H1 (cell line): ENCODE data around the gene WDR27. TPM values are rescaled to one million over a fixed set of nuclear protein-coding genes. Genes with fewer than 3 reads are reported as not detected.

Source experiments
- CTCF ChIA-PET: fragments of 300-600 bp; sonication (Branson Sonifier 250); formaldehyde crosslinking; loops from one replicate; lab custom pipeline; 2021; ENCODE audit not compliant: partially characterized antibody; lab: Charles Lee
- POLR2A ChIA-PET: fragments of 300-600 bp; sonication (Branson Sonifier 250); formaldehyde crosslinking; loops from one replicate; lab custom pipeline; 2021; ENCODE audit warnings: inconsistent platforms; ENCODE audit not compliant: partially characterized antibody; lab: Charles Lee
- DNase-seq, 2 experiments: peaks; one replicate each; pipeline versions ENCODE4 v3.0.0 to v3.0.0-alpha.2; 2010 to 2022; ENCODE audit warnings: low spot score in 2 of 2, low read depth in 1 of 2, mixed read lengths in 1 of 2
- FAIRE-seq: peaks from 2 replicates; lab custom pipeline; 2011; peaks lifted over from hg19 to GRCh38; lab: Jason Lieb, UNC
- H2AFZ ChIP-seq: 2 replicates; pipeline ENCODE4 v1.8.1; 2012; ENCODE audit warnings: low read length, inconsistent platforms
- H2AK5ac ChIP-seq: 2 replicates; pipeline ENCODE4 v1.6.1; 2013; ENCODE audit warnings: low read depth, low read length
- H2BK120ac ChIP-seq: replicated peaks from 2 replicates; pipeline ENCODE3; 2013; ENCODE audit warnings: low read depth, low read length, inconsistent platforms
- H2BK12ac ChIP-seq: 2 replicates; pipeline ENCODE4 v1.6.1; 2013; ENCODE audit warnings: low read depth, low read length
- H2BK15ac ChIP-seq: 2 replicates; pipeline ENCODE4 v1.6.1; 2013; ENCODE audit warnings: low read length
- H2BK20ac ChIP-seq: 2 replicates; pipeline ENCODE4 v1.6.1; 2013; ENCODE audit warnings: low read length
- H2BK5ac ChIP-seq: 2 replicates; pipeline ENCODE4 v1.6.1; 2013; ENCODE audit warnings: low read depth, low read length
- H3K14ac ChIP-seq: 2 replicates; pipeline ENCODE4 v1.6.1; 2013; ENCODE audit warnings: inconsistent platforms; ENCODE audit not compliant: insufficient read length
- H3K18ac ChIP-seq: 2 replicates; pipeline ENCODE4 v1.6.1; 2013; ENCODE audit warnings: low read length; ENCODE audit errors: extremely low read depth
- H3K23ac ChIP-seq: 2 replicates; pipeline ENCODE4 v1.6.1; 2013; ENCODE audit warnings: inconsistent platforms; ENCODE audit not compliant: insufficient read length
- H3K23me2 ChIP-seq: 2 replicates; pipeline ENCODE4 v1.6.1; 2013; ENCODE audit warnings: low read depth, low read length
- H3K27ac ChIP-seq: 2 replicates; pipeline ENCODE4 v1.6.1; 2011; ENCODE audit warnings: low read depth, low read length, inconsistent platforms
- H3K27me3 ChIP-seq, 4 experiments: replicated peaks in 1 of 4; 1 replicate in 1 of 4; 2 replicates in 3 of 4; pipeline versions ENCODE4 v1.6.1 to v1.8.1; 2011 to 2013; ENCODE audit warnings: low read length in 3 of 4, mild to moderate bottlenecking in 3 of 4, inconsistent platforms in 2 of 4, mixed read lengths in 2 of 4, moderate library complexity in 1 of 4; ENCODE audit not compliant: control insufficient read depth in 3 of 4, insufficient read depth in 3 of 4; ENCODE audit errors: extremely low read depth in 1 of 4
- H3K36me3 ChIP-seq, 4 experiments: 2 replicates each; pipeline versions ENCODE4 v1.6.1 to v1.8.1; 2011 to 2013; ENCODE audit warnings: mild to moderate bottlenecking in 4 of 4, low read length in 3 of 4, moderate library complexity in 2 of 4, control low read depth in 1 of 4, inconsistent platforms in 1 of 4; ENCODE audit not compliant: insufficient read depth in 4 of 4, control insufficient read depth in 2 of 4
- H3K4ac ChIP-seq: replicated peaks from 2 replicates; pipeline ENCODE3; 2013; ENCODE audit warnings: low read length, low read depth, mixed read lengths, inconsistent platforms; ENCODE audit not compliant: insufficient read length
- H3K4me1 ChIP-seq, 4 experiments: replicated peaks in 1 of 4; 1 replicate in 1 of 4; 2 replicates in 3 of 4; pipeline versions ENCODE4 v1.6.1 to v1.8.1; 2011 to 2013; ENCODE audit warnings: low read length in 3 of 4, inconsistent platforms in 2 of 4, mixed read lengths in 1 of 4; ENCODE audit not compliant: insufficient read depth in 4 of 4, control insufficient read depth in 3 of 4
- H3K4me2 ChIP-seq, 2 experiments: 2 replicates each; pipeline versions ENCODE4 v1.6.1 to v1.8.1; 2011 to 2013; ENCODE audit warnings: low read depth in 2 of 2, low read length in 2 of 2, control low read depth in 1 of 2, inconsistent platforms in 1 of 2, mild to moderate bottlenecking in 1 of 2; ENCODE audit not compliant: insufficient read depth in 1 of 2
- H3K4me3 ChIP-seq, 4 experiments: fragments of 200-600, 300-600 bp in 1 of 4; sonication (generic), shearing (Covaris generic), sonication (Bioruptor Twin) in 1 of 4; 2 replicates each; pipeline versions ENCODE4 v1.5.1 to v1.8.1; 2011 to 2016; ENCODE audit warnings: low read length in 4 of 4, low read depth in 3 of 4, control low read depth in 2 of 4, inconsistent platforms in 2 of 4, mild to moderate bottlenecking in 2 of 4, mixed read lengths in 1 of 4, moderate library complexity in 1 of 4; ENCODE audit not compliant: insufficient read depth in 2 of 4; ENCODE audit errors: extremely low read depth in 1 of 4
- H3K56ac ChIP-seq: replicated peaks from 2 replicates; pipeline ENCODE3; 2013; ENCODE audit warnings: low read depth, mild to moderate bottlenecking, mixed read lengths, low read length, inconsistent platforms; ENCODE audit not compliant: insufficient read length
- H3K79me1 ChIP-seq: 2 replicates; pipeline ENCODE4 v1.6.1; 2013; ENCODE audit warnings: low read depth, low read length, control low read depth
- H3K79me2 ChIP-seq, 2 experiments: 2 replicates each; pipeline versions ENCODE4 v1.6.1 to v1.8.1; 2012 to 2013; ENCODE audit warnings: low read length in 2 of 2, mild to moderate bottlenecking in 2 of 2, inconsistent platforms in 1 of 2; ENCODE audit not compliant: insufficient read depth in 2 of 2, control insufficient read depth in 1 of 2
- H3K9ac ChIP-seq, 4 experiments: replicated peaks in 1 of 4; 1 replicate in 1 of 4; 2 replicates in 3 of 4; pipeline versions ENCODE4 v1.6.1 to v1.8.1; 2011 to 2013; ENCODE audit warnings: low read depth in 3 of 4, low read length in 3 of 4, control low read depth in 2 of 4, mild to moderate bottlenecking in 2 of 4, moderate library complexity in 2 of 4, inconsistent platforms in 1 of 4; ENCODE audit errors: extremely low read depth in 1 of 4
- H3K9me3 ChIP-seq, 2 experiments: 2 replicates each; pipeline versions ENCODE4 v1.6.1 to v1.8.1; 2012 to 2013; ENCODE audit warnings: mild to moderate bottlenecking in 2 of 2, moderate library complexity in 2 of 2, control low read depth in 1 of 2, inconsistent platforms in 1 of 2, low read depth in 1 of 2, low read length in 1 of 2, mixed read lengths in 1 of 2; ENCODE audit not compliant: insufficient read depth in 2 of 2
- H4K20me1 ChIP-seq, 2 experiments: replicated peaks in 1 of 2; 2 replicates each; pipeline versions ENCODE3 to v1.8.1; 2011 to 2013; ENCODE audit warnings: inconsistent platforms in 2 of 2, low read length in 2 of 2, mild to moderate bottlenecking in 1 of 2; ENCODE audit not compliant: insufficient read depth in 2 of 2, control insufficient read depth in 1 of 2
- H4K5ac ChIP-seq: 2 replicates; pipeline ENCODE4 v1.6.1; 2013; ENCODE audit warnings: low read length, low read depth, mixed read lengths, inconsistent platforms; ENCODE audit not compliant: insufficient read length
- H4K8ac ChIP-seq: 2 replicates; pipeline ENCODE4 v1.8.0; 2013; ENCODE audit warnings: mild to moderate bottlenecking, moderate library complexity, low read length, inconsistent platforms; ENCODE audit not compliant: insufficient read depth; ENCODE audit errors: extremely low read depth
- H4K91ac ChIP-seq: replicated peaks from 2 replicates; pipeline ENCODE3; 2013; ENCODE audit warnings: low read length, mixed read lengths, inconsistent platforms; ENCODE audit not compliant: insufficient read length
- MAFK ChIP-seq: IDR thresholded peaks from 2 replicates; pipeline ENCODE4 v1.6.1; 2012; ENCODE audit warnings: low read depth, mild to moderate bottlenecking, improper control_type of control experiment, low read length
- POU5F1 ChIP-seq: IDR thresholded peaks from 2 replicates; pipeline ENCODE4 v1.6.1; 2011; ENCODE audit warnings: low read depth, mild to moderate bottlenecking, low read length, moderate library complexity
- RAD21 ChIP-seq, 2 experiments: IDR thresholded peaks in 1 of 2; conservative IDR thresholded peaks in 1 of 2; 2 replicates each; pipeline ENCODE4 v1.6.1; 2011; ENCODE audit warnings: low read depth in 2 of 2, low read length in 2 of 2, improper control_type of control experiment in 1 of 2, inconsistent platforms in 1 of 2, mild to moderate bottlenecking in 1 of 2, moderate library complexity in 1 of 2
- WGBS, 2 experiments: shearing (Covaris generic) in 1 of 2; methylation state at CpG; one replicate each; pipeline versions ENCODE4 v1.1.6 to v1.1.7; 2013 to 2015; ENCODE audit warnings: low lambda C conversion rate in 2 of 2, mixed read lengths in 2 of 2, inconsistent platforms in 1 of 2, low coverage in 1 of 2, missing lambda C conversion rate in 1 of 2; ENCODE audit not compliant: insufficient replicate concordance in 2 of 2, insufficient coverage in 1 of 2, insufficient read length in 1 of 2; ENCODE audit errors: extremely low coverage in 1 of 2, missing lambda C conversion rate in 1 of 2; 5-methylcytosine and 5-hydroxymethylcytosine counted together
- polyA plus RNA-seq, 7 experiments: library from polyadenylated mRNA; depleted of rRNA in 3 of 7; stranded (reverse) in 5 of 7; unstranded in 2 of 7; fragments of >200 nt in 5 of 7; fragments of 200-250 nt in 2 of 7; gene quantifications; 1 replicate in 5 of 7; 2 replicates in 1 of 7; 4 replicates in 1 of 7; pipeline versions ENCODE4 v1.2.1 to v1.2.3, GENCODE V29; 2011 to 2013; ENCODE audit warnings: missing spikeins in 2 of 7, mixed read lengths in 2 of 7
- total RNA-seq: library from RNA; stranded (reverse); fragmentation: NEBNext Ultra II Directional; extraction: Animal tissue kit (Norgen Biotek cat#: 25700); gene quantifications from 2 replicates; pipeline ENCODE4 v1.2.1, GENCODE V29; 2021

The WDR27 gene
- total and polyA plus RNA-seq, 2 of the 8 experiments (the other 6 are each of a cell fraction or from before 2014, with no cell fraction given): 53.6 to 68.6 TPM

DNA sequence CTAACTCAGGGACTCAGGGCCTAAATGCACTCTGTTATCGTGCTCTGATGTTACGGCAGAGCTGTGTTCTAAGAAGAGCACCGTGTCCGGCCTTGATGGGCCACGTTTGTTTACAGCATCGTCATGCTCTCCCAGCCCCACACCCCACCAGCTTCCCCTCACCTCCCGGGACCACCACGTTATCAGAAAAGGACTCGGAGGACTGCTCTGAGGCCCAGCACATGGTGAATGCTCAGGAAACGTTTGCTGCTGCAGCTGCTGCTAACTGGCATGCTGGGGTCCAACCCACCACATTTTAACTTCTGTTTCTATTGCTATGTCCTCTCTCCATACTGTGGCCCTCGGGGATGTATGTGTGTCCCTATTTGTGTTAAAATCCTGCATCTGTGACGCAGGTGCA, 50.3 kb downstream of the WDR27 start:
- CTCF ChIA-PET: interaction anchor here (0.6 kb wide), 1 partner anchor 65 kb away, joined by 3 read pairs; no protein-coding TSS in a partner anchor

More for the DNA sequence above, 50.3 kb downstream of the WDR27 start:
- no peak overlapping the region for H2BK120ac ChIP-seq
- no peak overlapping the region for H3K18ac ChIP-seq
- H3K79me1 ChIP-seq: no peaks in the 10 kb centered on the region
- no peak overlapping the region for H2BK15ac ChIP-seq
- no peak for TF ChIP-seq RAD21 (IDR thresholded peaks at IDR 0.05 in 1 of 2, conservative IDR thresholded peaks at IDR 0.05 in 1 of 2; ENCODE audit: low read depth in 2 of 2, low read length in 2 of 2)
- TF ChIP-seq MAFK: no peak
- no peak for TF ChIP-seq POU5F1
- H3K27ac ChIP-seq: no peak overlapping the region
- FAIRE-seq (no peak), DNase-seq (no peak)
- H3K36me3 ChIP-seq: peaks cover 6 to 41% (median 24%) of the 10 kb centered on the region in 4 experiments
- no peak overlapping the region for H3K4me3 ChIP-seq
- POLR2A ChIA-PET: no interaction called here
- 90% methylated on average over 8 of the region's 12 CpGs; no CpG with 5 or more reads in 1 of the 2 experiments for WGBS, 2 experiments
- no peak overlapping the region for H3K4ac ChIP-seq
- H4K20me1 ChIP-seq: peaks cover 0 to 2% of the 10 kb centered on the region in 2 experiments
- H2BK12ac ChIP-seq: no peak overlapping the region
- H3K23ac ChIP-seq: no peak overlapping the region
- H3K23me2 ChIP-seq: peaks cover 12% of the 10 kb centered on the region; the same call in 1 of the 2 replicates
- no peak overlapping the region for H3K4me2 ChIP-seq
- H3K9me3 ChIP-seq: peaks cover 13 to 21% of the 10 kb centered on the region in 2 experiments
- H3K4me1 ChIP-seq: no peaks in the 10 kb centered on the region
- no peak overlapping the region for H3K56ac ChIP-seq
- H2BK5ac ChIP-seq: no peak overlapping the region
- H3K14ac ChIP-seq: no peak overlapping the region
- no peak overlapping the region for H4K5ac ChIP-seq
- no peak overlapping the region for H2BK20ac ChIP-seq
- H3K27me3 ChIP-seq: no peaks in the 10 kb centered on the region
- no peak overlapping the region for H2AFZ ChIP-seq
- no peak overlapping the region for H4K91ac ChIP-seq
- no peaks in the 10 kb centered on the region for H3K79me2 ChIP-seq
- H3K9ac ChIP-seq: no peak overlapping the region
- H2AK5ac ChIP-seq: no peak overlapping the region
- no peak overlapping the region for H4K8ac ChIP-seq
